Heart left ventricle (tissue), 16 donors: Measurements from ENCODE around the gene GDF7. TPM values are rescaled to one million over a fixed set of nuclear protein-coding genes. Genes with fewer than 3 reads are reported as not detected.

ENCODE experiments used
- ATAC-seq, 4 donors: fragments of 200-7000 bp; cut with Tn5 transposase; one replicate each; pipeline ENCODE4 v1.9.1; 2020 to 2022; ENCODE audit warnings: moderate library complexity in 4 of 4, mild to moderate bottlenecking in 3 of 4, moderate number of reproducible peaks in 1 of 4
- DNase-seq, 5 donors: peaks; one replicate each; pipeline ENCODE4 v3.0.0-alpha.2; 2020
- H3K27ac ChIP-seq, 12 donors: fragments of 200-600 bp; sonication (generic) in 4 of 12; one replicate each; pipeline versions ENCODE4 v1.5.0 to v1.8.0; 2016 to 2022; ENCODE audit warnings: mild to moderate bottlenecking in 2 of 12
- H3K27me3 ChIP-seq, 9 donors: fragments of 200-600 bp; sonication (generic) in 2 of 9; one replicate each; pipeline versions ENCODE4 v1.5.1 to v1.8.0; 2016 to 2022; ENCODE audit warnings: mild to moderate bottlenecking in 3 of 9
- H3K36me3 ChIP-seq, 9 donors: fragments of 200-600 bp; sonication (generic) in 2 of 9; one replicate each; pipeline versions ENCODE4 v1.5.0 to v1.8.0; 2018 to 2022; ENCODE audit warnings: mild to moderate bottlenecking in 2 of 9
- H3K4me1 ChIP-seq, 12 donors: fragments of 200-600 bp; sonication (generic) in 4 of 12; one replicate each; pipeline versions ENCODE4 v1.5.0 to v1.8.0; 2016 to 2022; ENCODE audit warnings: mild to moderate bottlenecking in 3 of 12
- H3K4me3 ChIP-seq, 12 donors: fragments of 200-600 bp; sonication (generic) in 4 of 12; one replicate each; pipeline versions ENCODE4 v1.5.0 to v1.8.0; 2017 to 2022; ENCODE audit warnings: mild to moderate bottlenecking in 9 of 12, moderate library complexity in 4 of 12
- H3K9me3 ChIP-seq, 12 donors: fragments of 200-600 bp; sonication (generic) in 4 of 12; one replicate each; pipeline versions ENCODE4 v1.5.0 to v1.8.0; 2016 to 2022; ENCODE audit warnings: mild to moderate bottlenecking in 1 of 12
- CTCF ChIP-seq, 12 donors: fragments of 200-600 bp; sonication (generic) in 4 of 12; IDR thresholded peaks; one replicate each; pipeline versions ENCODE4 v1.5.0 to v1.8.0; 2018 to 2022; ENCODE audit warnings: antibody characterized with exemption in 12 of 12, mild to moderate bottlenecking in 5 of 12
- POLR2A ChIP-seq, 2 donors: fragments of 450-650 bp; IDR thresholded peaks; one replicate each; pipeline ENCODE4 v1.6.1; 2017; ENCODE audit warnings: antibody characterized with exemption in 2 of 2, mild to moderate bottlenecking in 2 of 2, moderate library complexity in 2 of 2
- WGBS, 4 donors: extraction: QIAGEN DNeasy Blood & Tissue Kit in 2 of 4; methylation state at CpG; one replicate each; pipeline versions ENCODE4 v1.1.5 to v1.1.7; 2013 to 2018; 5-methylcytosine and 5-hydroxymethylcytosine counted together
- intact Hi-C, 10 donors: fragments of 100-400 bp; cut with DNase I; formaldehyde crosslinking; loops; one replicate each; pipeline versions ENCODE4 v1.11.1 to v1.14.2; 2022
- polyA plus RNA-seq, 2 donors: library from polyadenylated mRNA; stranded (reverse); fragments of 200-250 nt; gene quantifications; one replicate each; pipeline ENCODE4 v1.2.3, GENCODE V29; 2013
- total RNA-seq, 9 donors: library from RNA; depleted of rRNA in 2 of 9; stranded (reverse); fragments of >200 nt in 2 of 9; fragmentation: NEBNext Ultra II Directional in 3 of 9; extraction: Animal tissue kit (Norgen Biotek cat#: 25700) in 3 of 9; gene quantifications; one replicate each; pipeline versions ENCODE4 v1.1.0 to v1.2.4, GENCODE V29; 2016 to 2023
- donor health status: ischemic (EF 13 %, LVEDD 7.1; RV severe dilation, severe dysfunction).
- donor health status: healthy with polysubstance abuse.
- donor health status: DM: no; HTN: yes; CAD: no.
- donor health status: DM: no; HTN: no; CAD: no.
- donor health status: ischemic (EF 25% LVEDD 6.9; RV normal size, moderate dysfunction).
- donor health status: ischemic (EF 25% LVEDD 5.7; RV mildly dilated, moderate dysfunction).
- donor health status: healthy.
- donor health status: DM: yes; HTN: yes; CAD: no.
- donor health status: ischemic (EF 35%, LVEDD 5.7; RV mildly dilated, moderate dysfunction).
- donor health status: nonischemic (EF 11% LVEDD 7.7; RV severe dilation, severe dysfunction).
- donor health status: DM: yes; HTN: yes; CAD: no.
- donor health status: PGD.
- donor health status: ischemic (EF 29% LVEDD 5.4; RV normal size, mild dysfunction).
- donor health status: nonischemic (EF 23%, LVEDD 6.1; RV moderate dilation, normal function).

GDF7 gene
- total and polyA plus RNA-seq, 11 donors, result 0.14 to 1.6 (median 0.55) TPM

GRCh38 chr2:20652673-20653575 is 14.0 kb upstream of the GDF7 start:
- no peak for ATAC-seq
- 96 to 97% (median 97%) methylated on average over 11 of the region's 11 CpGs for WGBS, 4 donors

GRCh38 chr2:20653695-20654534 is 13.0 kb upstream of the GDF7 start:
- Histone ChIP-seq H3K9me3 (no peaks in the 10 kb centered on the region), H3K27ac (no peak overlapping the region), H3K4me3 (no peak overlapping the region), H3K4me1 (peaks cover 4 to 24% (median 21%) of the 10 kb centered on the region in 12 donors), H3K36me3 (no peaks in the 10 kb centered on the region), H3K27me3 (peaks cover 0 to 10% (median 0%) of the 10 kb centered on the region in 9 donors)
- DNase-seq (peak in 2 of 5 donors; percentile 18 to 26), ATAC-seq (no peak)
- WGBS, 4 donors, result 82 to 86% (median 84%) methylated on average over 7 of the region's 7 CpGs
- no peak for TF ChIP-seq POLR2A (IDR thresholded peaks at IDR 0.05)
- peak in 1 of 12 donors; percentile 11 for TF ChIP-seq CTCF (IDR thresholded peaks at IDR 0.05)
- intact Hi-C loops, result no loop called here

More at GRCh38 chr2:20652673-20653575, 14.0 kb upstream of the GDF7 start:
- DNase-seq, result peak in 2 of 5 donors; percentile 22 to 53
- H3K4me3 ChIP-seq, result no peak overlapping the region
- TF ChIP-seq CTCF (IDR thresholded peaks at IDR 0.05) (no peak), POLR2A (IDR thresholded peaks at IDR 0.05) (no peak)
- intact Hi-C loops, result no loop called here
- no peaks in the 10 kb centered on the region for H3K9me3 ChIP-seq
- peaks cover 0 to 2% (median 0%) of the 10 kb centered on the region in 9 donors for H3K27me3 ChIP-seq
- H3K27ac ChIP-seq, result no peak overlapping the region
- H3K36me3 ChIP-seq, result no peaks in the 10 kb centered on the region
- peaks cover 4 to 33% (median 26%) of the 10 kb centered on the region in 12 donors for H3K4me1 ChIP-seq

GRCh38 chr2:20654535-20654813 is 12.5 kb upstream of the GDF7 start:
- DNase-seq (no peak), ATAC-seq (no peak)
- no peaks in the 10 kb centered on the region for H3K9me3 ChIP-seq
- no peak overlapping the region for H3K4me3 ChIP-seq
- H3K4me1 ChIP-seq, result peaks cover 4 to 18% (median 15%) of the 10 kb centered on the region in 12 donors
- peaks cover 0 to 14% (median 3%) of the 10 kb centered on the region in 9 donors for H3K27me3 ChIP-seq
- TF ChIP-seq CTCF (IDR thresholded peaks at IDR 0.05) (no peak), POLR2A (IDR thresholded peaks at IDR 0.05) (no peak)
- 89 to 100% (median 95%) methylated on average over 2 of the region's 2 CpGs for WGBS, 4 donors
- H3K27ac ChIP-seq, result no peak overlapping the region
- intact Hi-C loops, result no loop called here
- no peaks in the 10 kb centered on the region for H3K36me3 ChIP-seq

- DNase-seq, result peak in 1 of 5 donors; percentile 24
- Histone ChIP-seq H3K27ac (no peak overlapping the region), H3K27me3 (peaks cover 3 to 34% (median 9%) of the 10 kb centered on the region in 9 donors), H3K4me3 (no peak overlapping the region), H3K36me3 (no peaks in the 10 kb centered on the region), H3K9me3 (no peaks in the 10 kb centered on the region), H3K4me1 (peaks cover 0 to 5% (median 3%) of the 10 kb centered on the region in 12 donors)
- TF ChIP-seq POLR2A (IDR thresholded peaks at IDR 0.05), result no peak
- TF ChIP-seq CTCF (IDR thresholded peaks at IDR 0.05), result no peak
- no peak for ATAC-seq
- intact Hi-C loops, result loop anchor here in 2 of 10 donors (5.0 kb wide), 2 partner anchors 171 to 479 kb away; no protein-coding TSS in a partner anchor
- 83 to 93% (median 84%) methylated on average over 6 to 7 of the region's 7 CpGs for WGBS, 4 donors
Observed at GRCh38 chr2:20656561-20656960, 10.4 kb upstream of the GDF7 start.
